SIG-M5 (cell line): Measurements from ENCODE around the gene BDKRB1.
"Not testable (repeated sequence)": the region's sequence is repeated elsewhere in the genome, so short reads cannot be mapped to it uniquely, and the experiment has no call there.

Source experiments
- DNase-seq: peaks from one replicate; lab custom pipeline; 2025; lab: John Stamatoyannopoulos, UW

The BDKRB1 gene

GRCh38 chr14:96233661-96234060 is 22.3 kb upstream of the BDKRB1 start:
- DNase-seq, result no peak

GRCh38 chr14:96235426-96235825 is 20.6 kb upstream of the BDKRB1 start:
- no peak for DNase-seq

GRCh38 chr14:96237641-96238040 is 18.4 kb upstream of the BDKRB1 start:
- DNase-seq, result no peak

- DNase-seq, result no peak
Observed at GRCh38 chr14:96238676-96239265, 17.2 kb upstream of the BDKRB1 start.

GRCh38 chr14:96239711-96240141 is 16.3 kb upstream of the BDKRB1 start:
- no peak for DNase-seq

- DNase-seq, result no peak
Observed at GRCh38 chr14:96240641-96241040, 15.4 kb upstream of the BDKRB1 start.

- DNase-seq, result no peak
Observed at GRCh38 chr14:96242126-96242525, 13.9 kb upstream of the BDKRB1 start.

- no peak for DNase-seq
Observed at GRCh38 chr14:96243785-96244184, 12.2 kb upstream of the BDKRB1 start.

GRCh38 chr14:96245074-96245473 is 10.9 kb upstream of the BDKRB1 start:
- not testable (repeated sequence) for DNase-seq

- no peak for DNase-seq
Observed at GRCh38 chr14:96245710-96246538, 10.1 kb upstream of the BDKRB1 start.

GRCh38 chr14:96246539-96246847 is 9.5 kb upstream of the BDKRB1 start:
- DNase-seq, result no peak

- DNase-seq, result no peak
Observed at GRCh38 chr14:96247031-96247430, 9.0 kb upstream of the BDKRB1 start.

- peak; percentile 52 for DNase-seq
Observed at GRCh38 chr14:96249029-96249428, 7.0 kb upstream of the BDKRB1 start.

GRCh38 chr14:96250485-96250884 is 5.5 kb upstream of the BDKRB1 start:
- DNase-seq, result no peak

- no peak for DNase-seq
Observed at GRCh38 chr14:96251656-96252155, 4.3 kb upstream of the BDKRB1 start.

GRCh38 chr14:96252323-96252998 is 3.5 kb upstream of the BDKRB1 start:
- DNase-seq, result no peak

- no peak for DNase-seq
Observed at GRCh38 chr14:96252999-96253539, 2.9 kb upstream of the BDKRB1 start.

GRCh38 chr14:96254687-96255086 is 1.3 kb upstream of the BDKRB1 start:
- no peak for DNase-seq

- no peak for DNase-seq
Observed at GRCh38 chr14:96256407-96256806, 397 bp downstream of the BDKRB1 start.

- no peak for DNase-seq
Observed at GRCh38 chr14:96257056-96257455, 1.0 kb downstream of the BDKRB1 start.

GRCh38 chr14:96257900-96258299 is 1.9 kb downstream of the BDKRB1 start:
- DNase-seq, result no peak

GRCh38 chr14:96260341-96260821 is 4.4 kb downstream of the BDKRB1 start:
- no peak for DNase-seq

- DNase-seq, result no peak
Observed at GRCh38 chr14:96261053-96261452, 5.0 kb downstream of the BDKRB1 start.
